H1 (cell line): ENCODE measurements around the gene SLC2A8. TPM values are rescaled to one million over a fixed set of nuclear protein-coding genes. Genes with fewer than 3 reads are reported as not detected.

Experiments used
- CTCF ChIA-PET: fragments of 300-600 bp; sonication (Branson Sonifier 250); formaldehyde crosslinking; loops from one replicate; lab custom pipeline; 2021; ENCODE audit not compliant: partially characterized antibody; lab: Charles Lee
- POLR2A ChIA-PET: fragments of 300-600 bp; sonication (Branson Sonifier 250); formaldehyde crosslinking; loops from one replicate; lab custom pipeline; 2021; ENCODE audit warnings: inconsistent platforms; ENCODE audit not compliant: partially characterized antibody; lab: Charles Lee
- DNase-seq, 2 experiments: peaks; one replicate each; pipeline versions ENCODE4 v3.0.0 to v3.0.0-alpha.2; 2010 to 2022; ENCODE audit warnings: low spot score in 2 of 2, low read depth in 1 of 2, mixed read lengths in 1 of 2
- FAIRE-seq: peaks from 2 replicates; lab custom pipeline; 2011; peaks lifted over from hg19 to GRCh38; lab: Jason Lieb, UNC
- H2AFZ ChIP-seq: 2 replicates; pipeline ENCODE4 v1.8.1; 2012; ENCODE audit warnings: low read length, inconsistent platforms
- H2AK5ac ChIP-seq: 2 replicates; pipeline ENCODE4 v1.6.1; 2013; ENCODE audit warnings: low read depth, low read length
- H2BK120ac ChIP-seq: replicated peaks from 2 replicates; pipeline ENCODE3; 2013; ENCODE audit warnings: low read depth, low read length, inconsistent platforms
- H2BK12ac ChIP-seq: 2 replicates; pipeline ENCODE4 v1.6.1; 2013; ENCODE audit warnings: low read depth, low read length
- H2BK15ac ChIP-seq: 2 replicates; pipeline ENCODE4 v1.6.1; 2013; ENCODE audit warnings: low read length
- H2BK20ac ChIP-seq: 2 replicates; pipeline ENCODE4 v1.6.1; 2013; ENCODE audit warnings: low read length
- H2BK5ac ChIP-seq: 2 replicates; pipeline ENCODE4 v1.6.1; 2013; ENCODE audit warnings: low read depth, low read length
- H3K14ac ChIP-seq: 2 replicates; pipeline ENCODE4 v1.6.1; 2013; ENCODE audit warnings: inconsistent platforms; ENCODE audit not compliant: insufficient read length
- H3K18ac ChIP-seq: 2 replicates; pipeline ENCODE4 v1.6.1; 2013; ENCODE audit warnings: low read length; ENCODE audit errors: extremely low read depth
- H3K23ac ChIP-seq: 2 replicates; pipeline ENCODE4 v1.6.1; 2013; ENCODE audit warnings: inconsistent platforms; ENCODE audit not compliant: insufficient read length
- H3K23me2 ChIP-seq: 2 replicates; pipeline ENCODE4 v1.6.1; 2013; ENCODE audit warnings: low read depth, low read length
- H3K27ac ChIP-seq: 2 replicates; pipeline ENCODE4 v1.6.1; 2011; ENCODE audit warnings: low read depth, low read length, inconsistent platforms
- H3K27me3 ChIP-seq, 4 experiments: replicated peaks in 1 of 4; 1 replicate in 1 of 4; 2 replicates in 3 of 4; pipeline versions ENCODE4 v1.6.1 to v1.8.1; 2011 to 2013; ENCODE audit warnings: low read length in 3 of 4, mild to moderate bottlenecking in 3 of 4, inconsistent platforms in 2 of 4, mixed read lengths in 2 of 4, moderate library complexity in 1 of 4; ENCODE audit not compliant: control insufficient read depth in 3 of 4, insufficient read depth in 3 of 4; ENCODE audit errors: extremely low read depth in 1 of 4
- H3K36me3 ChIP-seq, 4 experiments: 2 replicates each; pipeline versions ENCODE4 v1.6.1 to v1.8.1; 2011 to 2013; ENCODE audit warnings: mild to moderate bottlenecking in 4 of 4, low read length in 3 of 4, moderate library complexity in 2 of 4, control low read depth in 1 of 4, inconsistent platforms in 1 of 4; ENCODE audit not compliant: insufficient read depth in 4 of 4, control insufficient read depth in 2 of 4
- H3K4ac ChIP-seq: replicated peaks from 2 replicates; pipeline ENCODE3; 2013; ENCODE audit warnings: low read length, low read depth, mixed read lengths, inconsistent platforms; ENCODE audit not compliant: insufficient read length
- H3K4me1 ChIP-seq, 4 experiments: replicated peaks in 1 of 4; 1 replicate in 1 of 4; 2 replicates in 3 of 4; pipeline versions ENCODE4 v1.6.1 to v1.8.1; 2011 to 2013; ENCODE audit warnings: low read length in 3 of 4, inconsistent platforms in 2 of 4, mixed read lengths in 1 of 4; ENCODE audit not compliant: insufficient read depth in 4 of 4, control insufficient read depth in 3 of 4
- H3K4me2 ChIP-seq, 2 experiments: 2 replicates each; pipeline versions ENCODE4 v1.6.1 to v1.8.1; 2011 to 2013; ENCODE audit warnings: low read depth in 2 of 2, low read length in 2 of 2, control low read depth in 1 of 2, inconsistent platforms in 1 of 2, mild to moderate bottlenecking in 1 of 2; ENCODE audit not compliant: insufficient read depth in 1 of 2
- H3K4me3 ChIP-seq, 4 experiments: fragments of 200-600, 300-600 bp in 1 of 4; sonication (generic), shearing (Covaris generic), sonication (Bioruptor Twin) in 1 of 4; 2 replicates each; pipeline versions ENCODE4 v1.5.1 to v1.8.1; 2011 to 2016; ENCODE audit warnings: low read length in 4 of 4, low read depth in 3 of 4, control low read depth in 2 of 4, inconsistent platforms in 2 of 4, mild to moderate bottlenecking in 2 of 4, mixed read lengths in 1 of 4, moderate library complexity in 1 of 4; ENCODE audit not compliant: insufficient read depth in 2 of 4; ENCODE audit errors: extremely low read depth in 1 of 4
- H3K56ac ChIP-seq: replicated peaks from 2 replicates; pipeline ENCODE3; 2013; ENCODE audit warnings: low read depth, mild to moderate bottlenecking, mixed read lengths, low read length, inconsistent platforms; ENCODE audit not compliant: insufficient read length
- H3K79me1 ChIP-seq: 2 replicates; pipeline ENCODE4 v1.6.1; 2013; ENCODE audit warnings: low read depth, low read length, control low read depth
- H3K79me2 ChIP-seq, 2 experiments: 2 replicates each; pipeline versions ENCODE4 v1.6.1 to v1.8.1; 2012 to 2013; ENCODE audit warnings: low read length in 2 of 2, mild to moderate bottlenecking in 2 of 2, inconsistent platforms in 1 of 2; ENCODE audit not compliant: insufficient read depth in 2 of 2, control insufficient read depth in 1 of 2
- H3K9ac ChIP-seq, 4 experiments: replicated peaks in 1 of 4; 1 replicate in 1 of 4; 2 replicates in 3 of 4; pipeline versions ENCODE4 v1.6.1 to v1.8.1; 2011 to 2013; ENCODE audit warnings: low read depth in 3 of 4, low read length in 3 of 4, control low read depth in 2 of 4, mild to moderate bottlenecking in 2 of 4, moderate library complexity in 2 of 4, inconsistent platforms in 1 of 4; ENCODE audit errors: extremely low read depth in 1 of 4
- H3K9me3 ChIP-seq, 2 experiments: 2 replicates each; pipeline versions ENCODE4 v1.6.1 to v1.8.1; 2012 to 2013; ENCODE audit warnings: mild to moderate bottlenecking in 2 of 2, moderate library complexity in 2 of 2, control low read depth in 1 of 2, inconsistent platforms in 1 of 2, low read depth in 1 of 2, low read length in 1 of 2, mixed read lengths in 1 of 2; ENCODE audit not compliant: insufficient read depth in 2 of 2
- H4K20me1 ChIP-seq, 2 experiments: replicated peaks in 1 of 2; 2 replicates each; pipeline versions ENCODE3 to v1.8.1; 2011 to 2013; ENCODE audit warnings: inconsistent platforms in 2 of 2, low read length in 2 of 2, mild to moderate bottlenecking in 1 of 2; ENCODE audit not compliant: insufficient read depth in 2 of 2, control insufficient read depth in 1 of 2
- H4K5ac ChIP-seq: 2 replicates; pipeline ENCODE4 v1.6.1; 2013; ENCODE audit warnings: low read length, low read depth, mixed read lengths, inconsistent platforms; ENCODE audit not compliant: insufficient read length
- H4K8ac ChIP-seq: 2 replicates; pipeline ENCODE4 v1.8.0; 2013; ENCODE audit warnings: mild to moderate bottlenecking, moderate library complexity, low read length, inconsistent platforms; ENCODE audit not compliant: insufficient read depth; ENCODE audit errors: extremely low read depth
- H4K91ac ChIP-seq: replicated peaks from 2 replicates; pipeline ENCODE3; 2013; ENCODE audit warnings: low read length, mixed read lengths, inconsistent platforms; ENCODE audit not compliant: insufficient read length
- CBX5 ChIP-seq: fragments of 300-800, 300-1000 bp; sonication (generic); IDR thresholded peaks from 2 replicates; pipeline ENCODE4 v1.7.1; 2016; ENCODE audit warnings: antibody characterized with exemption, low read length, low read depth
- GABPA ChIP-seq: IDR thresholded peaks from 2 replicates; pipeline ENCODE4 v1.6.1; 2011; ENCODE audit warnings: mild to moderate bottlenecking, low read length, moderate library complexity, borderline replicate concordance; ENCODE audit not compliant: insufficient read depth
- MAX ChIP-seq: IDR thresholded peaks from 2 replicates; pipeline ENCODE4 v1.6.1; 2012; ENCODE audit warnings: inconsistent platforms
- SRF ChIP-seq: IDR thresholded peaks from 2 replicates; pipeline ENCODE4 v1.6.1; 2011; ENCODE audit warnings: mild to moderate bottlenecking, low read depth, low read length, moderate library complexity
- TAF7 ChIP-seq: optimal IDR thresholded peaks from 2 replicates; pipeline ENCODE3; 2011; ENCODE audit warnings: low read depth, mild to moderate bottlenecking, inconsistent platforms, low read length, moderate library complexity, borderline replicate concordance
- WGBS, 2 experiments: shearing (Covaris generic) in 1 of 2; methylation state at CpG; one replicate each; pipeline versions ENCODE4 v1.1.6 to v1.1.7; 2013 to 2015; ENCODE audit warnings: low lambda C conversion rate in 2 of 2, mixed read lengths in 2 of 2, inconsistent platforms in 1 of 2, low coverage in 1 of 2, missing lambda C conversion rate in 1 of 2; ENCODE audit not compliant: insufficient replicate concordance in 2 of 2, insufficient coverage in 1 of 2, insufficient read length in 1 of 2; ENCODE audit errors: extremely low coverage in 1 of 2, missing lambda C conversion rate in 1 of 2; 5-methylcytosine and 5-hydroxymethylcytosine counted together
- polyA plus RNA-seq, 7 experiments: library from polyadenylated mRNA; depleted of rRNA in 3 of 7; stranded (reverse) in 5 of 7; unstranded in 2 of 7; fragments of >200 nt in 5 of 7; fragments of 200-250 nt in 2 of 7; gene quantifications; 1 replicate in 5 of 7; 2 replicates in 1 of 7; 4 replicates in 1 of 7; pipeline versions ENCODE4 v1.2.1 to v1.2.3, GENCODE V29; 2011 to 2013; ENCODE audit warnings: missing spikeins in 2 of 7, mixed read lengths in 2 of 7
- total RNA-seq: library from RNA; stranded (reverse); fragmentation: NEBNext Ultra II Directional; extraction: Animal tissue kit (Norgen Biotek cat#: 25700); gene quantifications from 2 replicates; pipeline ENCODE4 v1.2.1, GENCODE V29; 2021

Gene SLC2A8
- total and polyA plus RNA-seq, 2 of the 8 experiments (the other 6 are each of a cell fraction or from before 2014, with no cell fraction given) = 24.6 to 36.4 TPM

- H2BK20ac ChIP-seq = no peak overlapping the region
- no peak overlapping the region for H4K8ac ChIP-seq
- POLR2A ChIA-PET = no interaction called here
- no peak overlapping the region for H2BK15ac ChIP-seq
- no peaks in the 10 kb centered on the region for H3K9me3 ChIP-seq
- no peak overlapping the region for H3K56ac ChIP-seq
- no peak for DNase-seq
- no peak overlapping the region for H3K4me3 ChIP-seq
- H2BK5ac ChIP-seq = no peak overlapping the region
- 97% methylated on average over 5 of the region's 5 CpGs; no CpG with 5 or more reads in 1 of the 2 experiments for WGBS, 2 experiments
- H4K5ac ChIP-seq = no peak overlapping the region
- no peaks in the 10 kb centered on the region for H3K36me3 ChIP-seq
- H3K4me2 ChIP-seq = no peak overlapping the region
- H3K27me3 ChIP-seq = peaks cover 0 to 3% (median 0%) of the 10 kb centered on the region in 4 experiments; a peak in 3 of 7 replicates
- H3K9ac ChIP-seq = no peak overlapping the region
- no peak overlapping the region for H3K14ac ChIP-seq
- CTCF ChIA-PET = interaction anchor here (0.6 kb wide), 1 partner anchor 34 kb away, joined by 3 read pairs; no protein-coding TSS in a partner anchor
- H3K79me1 ChIP-seq = no peaks in the 10 kb centered on the region
- no peak overlapping the region for H2BK12ac ChIP-seq
- H3K79me2 ChIP-seq = no peaks in the 10 kb centered on the region
- no peak overlapping the region for H2BK120ac ChIP-seq
- no peaks in the 10 kb centered on the region; the same call in 1 of the 2 replicates for H3K23me2 ChIP-seq
- no peak overlapping the region for H3K4ac ChIP-seq
- H3K18ac ChIP-seq = no peak overlapping the region
- no peak overlapping the region for H4K91ac ChIP-seq
- no peak overlapping the region for H2AFZ ChIP-seq
- H3K27ac ChIP-seq = no peak overlapping the region
- no peak overlapping the region for H3K23ac ChIP-seq
- no peak overlapping the region for H2AK5ac ChIP-seq
- H3K4me1 ChIP-seq = peaks cover 0 to 3% (median 0%) of the 10 kb centered on the region in 4 experiments; a peak in 3 of 7 replicates
- no peaks in the 10 kb centered on the region for H4K20me1 ChIP-seq
- FAIRE-seq = no peak
- TF ChIP-seq MAX (no peak), GABPA (no peak), CBX5 (no peak), TAF7 (no peak), SRF (no peak)
Measured at GRCh38 chr9:127390563-127390962, 6.4 kb upstream of the SLC2A8 start.
